Tibial nerve (tissue), 4 donors: ENCODE measurements around the gene CSPG4. TPM values are rescaled to one million over a fixed set of nuclear protein-coding genes. Genes with fewer than 3 reads are reported as not detected.
"Not testable (repeated sequence)": the region's sequence is repeated elsewhere in the genome, so short reads cannot be mapped to it uniquely, and the experiment has no call there.

Experiments used
- DNase-seq, 2 donors: peaks; one replicate each; pipeline ENCODE4 v3.0.0-alpha.2; 2019; ENCODE audit warnings: low spot score in 2 of 2
- H3K27ac ChIP-seq, 4 donors: fragments of 200-600 bp; sonication (generic) in 3 of 4; one replicate each; pipeline ENCODE4 v1.5.1; 2017 to 2019; ENCODE audit warnings: mild to moderate bottlenecking in 1 of 4
- H3K27me3 ChIP-seq, 2 donors: fragments of 200-600 bp; sonication (generic) in 1 of 2; one replicate each; pipeline versions ENCODE4 v1.5.1 to v1.6.0; 2017 to 2019
- H3K36me3 ChIP-seq, 3 donors: fragments of 200-600 bp; sonication (generic); one replicate each; pipeline ENCODE4 v1.5.1; 2018 to 2019
- H3K4me1 ChIP-seq, 4 donors: fragments of 200-600 bp; sonication (generic) in 3 of 4; one replicate each; pipeline ENCODE4 v1.5.1; 2017 to 2019
- H3K4me3 ChIP-seq, 4 donors: fragments of 200-600 bp; sonication (generic) in 3 of 4; one replicate each; pipeline ENCODE4 v1.5.1; 2017 to 2019; ENCODE audit warnings: mild to moderate bottlenecking in 1 of 4, moderate library complexity in 1 of 4
- H3K9me3 ChIP-seq, 4 donors: fragments of 200-600 bp; sonication (generic) in 3 of 4; one replicate each; pipeline ENCODE4 v1.5.1; 2017 to 2019
- EP300 ChIP-seq, 2 donors: sonication (generic); formaldehyde crosslinking; IDR thresholded peaks; one replicate each; pipeline ENCODE4 v1.6.1; 2017; ENCODE audit warnings: antibody characterized with exemption in 2 of 2, mild to moderate bottlenecking in 1 of 2
- POLR2A ChIP-seq, 2 donors: fragments of 450-650 bp; IDR thresholded peaks; one replicate each; pipeline ENCODE4 v1.6.1; 2017; ENCODE audit warnings: antibody characterized with exemption in 2 of 2, mild to moderate bottlenecking in 2 of 2, moderate library complexity in 2 of 2
- WGBS, 2 donors: methylation state at CpG; one replicate each; pipeline ENCODE4 v1.1.5; 2018; 5-methylcytosine and 5-hydroxymethylcytosine counted together
- total RNA-seq, 4 donors: library from RNA; depleted of rRNA; stranded (reverse); fragments of >200 nt; gene quantifications; one replicate each; pipeline ENCODE4 v1.1.0, GENCODE V29; 2016
- TF ChIP-seq, protein P1 (sequence below), 5 experiments: fragments of 200-600 bp in 3 of 5; fragments of 450-650 bp in 2 of 5; sonication (generic) in 3 of 5; IDR thresholded peaks; one replicate each; pipeline ENCODE4 v1.5.1; 2016 to 2019; ENCODE audit warnings: antibody characterized with exemption in 5 of 5, mild to moderate bottlenecking in 3 of 5, moderate library complexity in 2 of 5

The CSPG4 gene
- total RNA-seq, 4 donors from 2014 or later = 100 to 132 (median 115) TPM

DNA sequence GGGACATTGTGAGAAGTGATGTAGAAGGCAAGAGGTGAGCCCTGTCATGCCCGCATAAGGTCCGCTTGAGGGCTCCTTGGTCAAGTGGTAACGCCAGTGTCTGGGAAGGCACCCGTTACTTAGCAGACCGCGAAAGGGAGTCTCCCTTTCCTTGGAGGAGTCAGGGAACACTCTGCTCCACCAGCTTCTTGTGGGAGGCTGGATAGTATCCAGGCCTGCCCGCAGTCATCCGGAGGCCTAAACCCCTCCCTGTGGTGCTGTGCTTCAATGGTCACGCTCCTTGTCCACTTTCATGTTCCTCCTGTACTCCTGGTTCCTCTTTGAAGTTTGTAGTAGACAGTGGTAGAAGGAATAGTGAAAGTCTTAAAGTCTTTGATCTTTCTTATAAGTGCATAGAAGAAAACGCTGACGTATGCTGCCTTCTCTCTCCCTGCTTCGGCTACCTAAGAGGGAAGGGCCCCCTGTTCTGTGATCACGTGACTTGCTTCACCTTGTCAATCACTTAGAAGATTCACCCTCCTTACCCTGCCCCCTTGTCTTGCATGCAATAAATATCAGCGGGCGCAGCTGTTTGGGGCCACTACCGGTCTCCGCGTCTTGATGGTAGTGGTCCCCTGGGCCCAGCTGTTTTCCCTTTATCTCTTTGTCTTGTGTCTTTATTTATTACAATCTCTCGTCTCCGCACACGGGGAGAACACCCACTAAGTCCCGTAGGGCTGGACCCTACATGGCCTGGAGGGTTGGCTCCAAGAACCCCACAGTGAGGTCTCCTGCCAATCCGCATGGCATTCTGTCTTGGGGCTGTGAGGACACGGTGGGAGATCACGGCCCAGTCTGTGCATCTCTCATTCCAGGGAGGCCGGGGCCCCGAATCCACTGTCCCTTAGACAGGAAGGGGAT lies 22.5 kb upstream of the CSPG4 start:
- peak in 1 of 2 donors; percentile 37 for TF ChIP-seq EP300 (IDR thresholded peaks at IDR 0.05)
- DNase-seq, H3K4me3 ChIP-seq, H3K36me3 ChIP-seq, H3K27me3 ChIP-seq, H3K9me3 ChIP-seq: not testable (repeated sequence)
- WGBS, 2 donors = 68 to 71% methylated on average over 27 of the region's 27 CpGs
- peak overlapping the region in 2 of 4 donors; percentile 18 to 67 for H3K27ac ChIP-seq
- H3K4me1 ChIP-seq = peaks cover 0 to 64% (median 20%) of the 10 kb centered on the region in 4 donors

DNA sequence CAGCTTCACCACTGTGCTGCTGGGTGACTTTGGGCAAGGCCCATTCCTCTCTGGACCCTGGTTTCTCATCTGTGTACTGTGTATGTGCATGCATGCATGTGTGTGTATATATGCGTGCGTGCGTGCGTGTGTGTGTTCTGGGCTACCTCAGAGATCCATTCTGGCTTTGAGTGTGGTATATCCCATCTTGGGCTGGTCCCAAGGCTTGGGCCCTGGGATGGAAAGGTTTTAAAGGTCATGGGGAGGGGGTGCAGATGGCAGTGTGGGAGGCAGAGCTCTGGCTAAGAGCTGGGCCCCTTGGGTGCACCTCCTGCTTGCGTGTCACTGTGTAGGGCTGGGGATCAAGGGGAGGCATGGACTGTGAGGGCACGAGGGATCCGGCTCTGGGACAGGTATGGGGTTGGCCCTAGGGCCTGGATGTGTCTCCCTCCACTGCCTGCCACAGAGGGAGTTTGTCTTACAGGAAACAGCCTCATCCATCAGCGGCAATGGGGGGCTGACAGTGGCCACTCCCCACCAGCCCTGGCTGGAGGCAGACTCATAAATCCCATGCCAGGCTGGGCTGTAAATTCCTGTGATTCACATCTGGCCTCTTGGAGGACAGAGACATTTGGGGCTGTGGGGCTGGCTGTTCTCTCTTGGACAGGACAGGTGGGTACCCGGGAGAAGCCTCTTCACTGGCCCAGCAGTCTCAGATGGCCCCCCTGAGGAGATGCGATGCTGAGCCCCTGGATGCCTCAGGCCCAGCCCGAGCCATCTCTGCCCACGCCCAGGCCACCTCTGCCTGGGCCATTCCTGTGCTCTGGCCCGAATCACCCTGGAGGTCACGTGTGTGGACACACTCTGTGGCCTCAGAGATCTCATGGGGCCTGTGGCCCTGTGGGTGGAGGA lies 21.4 kb upstream of the CSPG4 start:
- peak overlapping the region in 3 of 4 donors; percentile 17 to 67 (median 34) for H3K27ac ChIP-seq
- WGBS, 2 donors = 87 to 90% methylated on average over 13 of the region's 14 CpGs

DNA sequence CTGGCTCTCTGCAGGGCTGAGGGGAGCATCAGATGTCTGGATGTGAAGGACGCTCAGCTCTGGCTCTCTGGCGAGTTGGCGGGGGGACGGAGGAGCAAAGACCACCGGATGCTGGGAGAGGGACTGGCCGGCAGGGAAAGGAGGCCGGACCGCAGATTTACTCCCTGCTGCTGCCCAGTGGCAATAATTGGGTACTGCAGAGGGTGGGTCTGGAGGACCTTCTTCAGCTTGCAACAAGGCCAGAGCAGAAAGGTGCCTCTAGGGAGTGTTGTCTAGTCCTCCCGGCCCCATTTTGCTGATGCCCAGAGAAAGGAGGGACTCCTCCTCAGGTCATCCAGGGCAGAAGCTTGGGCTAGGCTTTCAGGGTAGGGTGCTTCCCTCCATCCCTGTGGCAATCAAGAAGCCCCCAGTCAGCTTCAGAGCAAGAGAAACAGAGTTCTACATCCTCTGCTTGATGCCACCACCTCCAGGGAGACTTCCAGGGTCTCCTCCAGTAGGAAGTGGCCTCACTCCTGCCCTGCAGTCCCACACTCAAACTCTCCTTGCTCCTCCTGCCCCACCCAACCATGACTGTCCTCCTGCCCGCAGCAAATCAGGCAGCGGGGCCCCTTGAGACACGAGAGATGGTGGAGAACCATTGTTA lies 20.3 kb upstream of the CSPG4 start:
- Histone ChIP-seq H3K36me3 (no peaks in the 10 kb centered on the region), H3K4me1 (peaks cover 0 to 51% (median 18%) of the 10 kb centered on the region in 4 donors), H3K4me3 (no peak overlapping the region), H3K9me3 (no peaks in the 10 kb centered on the region), H3K27me3 (no peaks in the 10 kb centered on the region), H3K27ac (peak overlapping the region in 1 of 4 donors; percentile 9)
- WGBS, 2 donors = 24 to 25% methylated on average over 12 of the region's 12 CpGs
- DNase-seq = peak; percentile 60 to 84
- no peak for TF ChIP-seq POLR2A (IDR thresholded peaks at IDR 0.05)
- TF ChIP-seq, protein P1, sequence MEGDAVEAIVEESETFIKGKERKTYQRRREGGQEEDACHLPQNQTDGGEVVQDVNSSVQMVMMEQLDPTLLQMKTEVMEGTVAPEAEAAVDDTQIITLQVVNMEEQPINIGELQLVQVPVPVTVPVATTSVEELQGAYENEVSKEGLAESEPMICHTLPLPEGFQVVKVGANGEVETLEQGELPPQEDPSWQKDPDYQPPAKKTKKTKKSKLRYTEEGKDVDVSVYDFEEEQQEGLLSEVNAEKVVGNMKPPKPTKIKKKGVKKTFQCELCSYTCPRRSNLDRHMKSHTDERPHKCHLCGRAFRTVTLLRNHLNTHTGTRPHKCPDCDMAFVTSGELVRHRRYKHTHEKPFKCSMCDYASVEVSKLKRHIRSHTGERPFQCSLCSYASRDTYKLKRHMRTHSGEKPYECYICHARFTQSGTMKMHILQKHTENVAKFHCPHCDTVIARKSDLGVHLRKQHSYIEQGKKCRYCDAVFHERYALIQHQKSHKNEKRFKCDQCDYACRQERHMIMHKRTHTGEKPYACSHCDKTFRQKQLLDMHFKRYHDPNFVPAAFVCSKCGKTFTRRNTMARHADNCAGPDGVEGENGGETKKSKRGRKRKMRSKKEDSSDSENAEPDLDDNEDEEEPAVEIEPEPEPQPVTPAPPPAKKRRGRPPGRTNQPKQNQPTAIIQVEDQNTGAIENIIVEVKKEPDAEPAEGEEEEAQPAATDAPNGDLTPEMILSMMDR (IDR thresholded peaks at IDR 0.05) = peak; percentile 89 to 96 (median 93)
- peak in 1 of 2 donors; percentile 50 for TF ChIP-seq EP300 (IDR thresholded peaks at IDR 0.05)

More for the DNA sequence above, 21.4 kb upstream of the CSPG4 start:
- H3K4me1 ChIP-seq = peaks cover 0 to 59% (median 20%) of the 10 kb centered on the region in 4 donors
- no peaks in the 10 kb centered on the region for H3K36me3 ChIP-seq
- no peaks in the 10 kb centered on the region for H3K9me3 ChIP-seq
- TF ChIP-seq POLR2A (IDR thresholded peaks at IDR 0.05) = no peak
- TF ChIP-seq EP300 (IDR thresholded peaks at IDR 0.05) = no peak
- DNase-seq = no peak
- H3K27me3 ChIP-seq = no peaks in the 10 kb centered on the region
- no peak overlapping the region for H3K4me3 ChIP-seq

DNA sequence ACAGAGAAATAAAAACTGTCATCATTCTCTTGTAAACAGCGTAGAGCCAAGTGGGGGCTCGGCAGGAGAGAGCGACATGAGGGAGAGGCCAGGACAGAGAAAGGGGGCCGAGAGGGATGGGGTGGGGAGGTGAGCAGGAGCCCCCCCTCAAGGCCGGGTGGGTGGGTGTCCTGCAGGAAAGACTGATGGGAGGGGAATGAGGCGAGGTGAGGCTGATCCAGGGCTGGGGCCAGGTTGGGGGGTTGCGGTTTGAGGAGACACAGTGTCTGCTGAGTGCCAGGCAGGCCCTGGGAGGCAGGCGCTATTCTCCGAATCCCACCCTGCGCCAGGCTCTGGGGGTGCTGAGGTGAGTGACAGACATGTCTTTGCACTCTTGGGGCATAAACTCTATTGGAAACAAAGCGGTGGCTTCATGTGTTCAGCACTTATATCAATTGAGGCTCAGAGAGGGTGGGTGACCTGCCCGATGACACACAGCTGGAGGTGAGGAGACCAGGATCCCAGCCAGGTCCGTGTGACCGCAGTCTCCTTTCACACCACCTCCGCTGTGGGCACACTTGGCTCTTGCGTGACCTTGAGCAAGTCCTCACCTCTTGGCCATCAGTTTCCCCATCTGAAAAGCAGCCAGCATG lies 19.6 kb upstream of the CSPG4 start:
- peak overlapping the region in 2 of 4 donors; percentile 9 to 37 for H3K27ac ChIP-seq
- H3K27me3 ChIP-seq = no peaks in the 10 kb centered on the region
- no peaks in the 10 kb centered on the region for H3K9me3 ChIP-seq
- H3K4me3 ChIP-seq = no peak overlapping the region
- DNase-seq = no peak
- no peaks in the 10 kb centered on the region for H3K36me3 ChIP-seq
- 52 to 56% methylated on average over 16 of the region's 16 CpGs for WGBS, 2 donors
- H3K4me1 ChIP-seq = peaks cover 0 to 45% (median 13%) of the 10 kb centered on the region in 4 donors
- TF ChIP-seq POLR2A (IDR thresholded peaks at IDR 0.05) = no peak
- TF ChIP-seq, protein P1 (IDR thresholded peaks at IDR 0.05) = no peak
- TF ChIP-seq EP300 (IDR thresholded peaks at IDR 0.05) = no peak

DNA sequence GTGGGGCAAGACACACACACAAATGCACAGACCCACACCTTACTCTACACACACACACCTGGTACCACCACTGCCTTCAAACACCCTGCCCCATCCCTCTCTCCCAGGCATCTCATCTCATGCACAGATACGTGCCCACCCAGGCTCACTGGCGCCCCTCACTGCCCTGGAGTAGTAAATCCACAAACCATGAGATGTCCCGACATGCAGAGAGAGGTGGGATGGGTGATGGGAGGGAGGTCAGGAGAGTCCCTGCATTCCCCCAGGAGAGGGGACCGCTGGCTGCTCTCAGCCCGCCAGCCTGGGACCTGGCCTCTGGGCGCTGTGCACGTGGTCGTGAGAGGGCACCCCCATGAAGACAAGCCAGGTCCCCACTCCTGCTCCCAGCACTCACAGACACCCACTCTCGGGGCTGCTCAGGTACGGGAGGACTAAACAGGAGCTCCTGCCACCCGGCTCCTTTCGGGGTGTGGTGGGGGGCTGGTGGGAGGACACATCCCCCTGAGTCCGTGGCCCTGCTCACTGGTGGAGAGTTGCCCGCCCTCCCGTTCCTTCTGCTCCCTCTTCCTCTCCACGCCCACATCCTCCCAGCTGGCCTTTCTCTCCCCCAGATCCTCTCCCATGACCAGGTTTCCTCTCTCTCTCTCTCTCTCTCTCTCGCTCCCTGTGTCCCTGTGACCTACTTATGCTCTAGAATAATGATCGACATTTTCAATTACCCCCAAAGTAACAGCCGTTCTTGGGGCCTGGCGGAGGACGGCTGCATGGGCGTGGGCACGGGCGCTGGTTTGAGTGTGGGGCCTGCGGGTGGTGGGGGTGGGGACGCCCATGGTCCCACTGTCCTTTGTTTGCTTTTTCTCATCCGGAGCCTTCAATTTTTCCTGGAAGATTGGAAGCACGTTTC lies 18.9 kb upstream of the CSPG4 start:
- peak overlapping the region in 2 of 4 donors; percentile 9 to 37 for H3K27ac ChIP-seq
- peak overlapping the region in 1 of 4 donors; percentile 0 for H3K4me3 ChIP-seq
- WGBS, 2 donors = 40 to 41% methylated on average over 28 of the region's 28 CpGs

DNA sequence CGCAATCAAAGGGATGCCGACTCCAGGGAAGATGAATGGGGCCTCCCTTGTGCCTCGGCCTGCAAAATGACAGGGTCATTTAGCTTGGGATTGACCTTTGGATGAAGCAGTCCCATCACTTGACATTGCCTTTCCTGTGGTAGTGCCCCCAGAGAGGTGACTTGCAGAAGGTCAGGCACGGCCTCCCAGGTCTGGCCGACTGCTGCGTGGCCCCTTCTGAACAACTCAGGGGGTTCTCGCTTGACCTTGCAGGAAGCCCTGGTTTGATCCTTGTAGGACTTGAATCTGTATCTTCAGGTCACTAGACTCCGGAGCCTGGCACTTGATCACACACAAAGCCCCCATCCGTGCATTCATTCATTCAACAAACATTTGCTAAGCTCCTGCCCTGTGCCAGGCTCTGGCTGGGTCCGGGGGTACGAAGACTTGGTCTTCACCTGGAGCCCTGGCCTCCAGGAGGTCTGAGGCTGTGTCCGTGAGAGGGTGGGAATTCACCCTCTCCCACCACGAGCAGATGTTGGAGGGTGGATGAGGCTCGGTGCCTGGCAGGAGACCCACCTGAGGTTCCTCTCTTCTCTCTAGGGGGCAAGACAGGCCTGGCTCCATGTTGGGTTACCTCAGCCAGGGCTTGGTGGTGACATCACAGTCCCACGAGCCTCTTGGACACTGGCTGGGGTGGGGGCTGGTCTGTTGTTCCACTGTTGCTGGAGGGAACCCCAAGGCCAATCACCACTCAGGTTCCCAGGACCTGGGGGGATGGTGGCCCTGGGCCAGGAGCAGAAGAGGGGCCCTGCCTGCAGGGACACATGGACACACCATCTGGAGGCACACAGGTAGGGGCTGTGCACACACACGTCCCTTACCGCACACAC lies 18.0 kb upstream of the CSPG4 start:
- H3K4me1 ChIP-seq = peaks cover 0 to 41% (median 11%) of the 10 kb centered on the region in 4 donors
- not testable (repeated sequence) for H3K9me3 ChIP-seq, H3K4me3 ChIP-seq, H3K36me3 ChIP-seq, DNase-seq, H3K27me3 ChIP-seq, H3K27ac ChIP-seq
- WGBS, 2 donors = 90 to 93% methylated on average over 15 to 16 of the region's 17 CpGs

More for the DNA sequence above, 18.9 kb upstream of the CSPG4 start:
- no peak for DNase-seq
- H3K27me3 ChIP-seq = no peaks in the 10 kb centered on the region
- no peaks in the 10 kb centered on the region for H3K9me3 ChIP-seq
- no peak for TF ChIP-seq POLR2A (IDR thresholded peaks at IDR 0.05)
- TF ChIP-seq, protein P1 (IDR thresholded peaks at IDR 0.05) = no peak
- peak in 1 of 2 donors; percentile 12 for TF ChIP-seq EP300 (IDR thresholded peaks at IDR 0.05)
- peaks cover 0 to 41% (median 11%) of the 10 kb centered on the region in 4 donors for H3K4me1 ChIP-seq
- H3K36me3 ChIP-seq = no peaks in the 10 kb centered on the region
